ENCODE results near the gene CHST4.

DNA sequence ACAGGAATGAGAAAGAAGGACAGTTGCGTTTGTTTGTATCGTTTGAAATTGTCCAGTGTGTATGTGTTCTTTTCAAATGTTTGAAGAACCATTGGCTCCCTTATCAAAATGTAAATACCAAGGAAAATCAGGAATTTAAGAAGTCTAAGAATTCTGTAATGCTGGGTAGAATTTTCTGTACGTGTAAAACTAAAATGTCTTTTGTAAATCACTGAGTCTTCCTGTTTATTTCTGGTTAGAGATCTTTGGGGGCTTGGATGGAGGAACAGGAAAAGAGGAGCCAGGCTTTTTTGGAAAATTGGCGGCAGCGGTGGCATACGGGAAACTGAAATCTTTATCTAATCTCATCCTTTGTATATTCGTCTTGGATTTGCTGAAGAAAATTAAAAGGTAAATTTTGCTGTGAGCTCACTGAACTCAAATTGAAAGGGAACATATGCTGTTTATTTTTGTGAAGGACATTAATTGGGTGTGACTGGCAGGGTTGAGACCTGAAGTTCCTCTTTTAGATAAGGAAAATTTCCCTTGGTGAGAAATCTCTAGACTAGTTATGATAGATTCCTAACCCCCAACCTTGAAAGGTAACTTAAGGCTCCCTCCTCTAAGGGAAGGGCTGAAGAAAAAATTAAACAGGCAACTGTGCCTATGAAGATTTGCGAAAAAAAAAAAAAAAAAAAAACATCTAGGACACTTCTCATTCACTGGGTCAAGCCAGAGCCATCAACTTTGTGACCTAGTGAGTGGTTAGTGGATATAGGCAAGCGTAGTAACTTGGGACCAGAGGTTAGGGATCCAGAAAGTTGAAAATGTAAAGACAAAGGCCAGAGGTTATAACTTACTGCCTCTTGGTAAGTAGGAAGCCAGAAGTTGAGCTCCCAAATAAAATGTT, 39.8 kb downstream of the CHST4 start:
- no peak for TF ChIP-seq POLR2A (IDR thresholded peaks at IDR 0.05)
- TF ChIP-seq, protein P1, sequence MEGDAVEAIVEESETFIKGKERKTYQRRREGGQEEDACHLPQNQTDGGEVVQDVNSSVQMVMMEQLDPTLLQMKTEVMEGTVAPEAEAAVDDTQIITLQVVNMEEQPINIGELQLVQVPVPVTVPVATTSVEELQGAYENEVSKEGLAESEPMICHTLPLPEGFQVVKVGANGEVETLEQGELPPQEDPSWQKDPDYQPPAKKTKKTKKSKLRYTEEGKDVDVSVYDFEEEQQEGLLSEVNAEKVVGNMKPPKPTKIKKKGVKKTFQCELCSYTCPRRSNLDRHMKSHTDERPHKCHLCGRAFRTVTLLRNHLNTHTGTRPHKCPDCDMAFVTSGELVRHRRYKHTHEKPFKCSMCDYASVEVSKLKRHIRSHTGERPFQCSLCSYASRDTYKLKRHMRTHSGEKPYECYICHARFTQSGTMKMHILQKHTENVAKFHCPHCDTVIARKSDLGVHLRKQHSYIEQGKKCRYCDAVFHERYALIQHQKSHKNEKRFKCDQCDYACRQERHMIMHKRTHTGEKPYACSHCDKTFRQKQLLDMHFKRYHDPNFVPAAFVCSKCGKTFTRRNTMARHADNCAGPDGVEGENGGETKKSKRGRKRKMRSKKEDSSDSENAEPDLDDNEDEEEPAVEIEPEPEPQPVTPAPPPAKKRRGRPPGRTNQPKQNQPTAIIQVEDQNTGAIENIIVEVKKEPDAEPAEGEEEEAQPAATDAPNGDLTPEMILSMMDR (IDR thresholded peaks at IDR 0.05) = no peak
- TF ChIP-seq EP300 (IDR thresholded peaks at IDR 0.05) = no peak
- TF ChIP-seq POLR2AphosphoS5 (IDR thresholded peaks at IDR 0.05) = no peak

Data from stomach (tissue), 4 donors.